RPMI7951 (cell line): ENCODE measurements around the gene MORC3. TPM values are rescaled to one million over a fixed set of nuclear protein-coding genes. Genes with fewer than 3 reads are reported as not detected.
"Not testable (repeated sequence)": the region's sequence is repeated elsewhere in the genome, so short reads cannot be mapped to it uniquely, and the experiment has no call there.

ENCODE experiments used
- DNase-seq: peaks from one replicate; pipeline ENCODE4 v3.0.0-alpha.2; 2012; ENCODE audit warnings: low read depth
- total RNA-seq: library from RNA; depleted of rRNA; stranded (reverse); fragments of >200 nt; shearing (Covaris generic); gene quantifications from 2 replicates; pipeline ENCODE4 v1.2.3, GENCODE V29; 2014

Gene MORC3
- total RNA-seq, 1 experiment from 2014 or later: 29.7 TPM

GRCh38 chr21:36322083-36322424 lies 2.1 kb downstream of the MORC3 start:
- DNase-seq: no peak

GRCh38 chr21:36323032-36323431 lies 3.0 kb downstream of the MORC3 start:
- DNase-seq: peak; percentile 28

GRCh38 chr21:36325373-36326010 lies 5.5 kb downstream of the MORC3 start:
- DNase-seq: peak; percentile 56

- peak; percentile 57 for DNase-seq
Observed at GRCh38 chr21:36330904-36331303, 10.9 kb downstream of the MORC3 start.

GRCh38 chr21:36337099-36337509 lies 17.1 kb downstream of the MORC3 start:
- peak; percentile 19 for DNase-seq

- DNase-seq: no peak
Observed at GRCh38 chr21:36338975-36339374, 19.0 kb downstream of the MORC3 start.

- DNase-seq: not testable (repeated sequence)
Observed at GRCh38 chr21:36342581-36342980, 22.6 kb downstream of the MORC3 start.

GRCh38 chr21:36344931-36345330 lies 24.9 kb downstream of the MORC3 start:
- no peak for DNase-seq

- no peak for DNase-seq
Observed at GRCh38 chr21:36347278-36347961, 27.4 kb downstream of the MORC3 start.

GRCh38 chr21:36347962-36348328 lies 27.9 kb downstream of the MORC3 start:
- no peak for DNase-seq

GRCh38 chr21:36349315-36349714 lies 29.3 kb downstream of the MORC3 start:
- DNase-seq: no peak

- peak; percentile 10 for DNase-seq
Observed at GRCh38 chr21:36350282-36350910, 30.4 kb downstream of the MORC3 start.

- no peak for DNase-seq
Observed at GRCh38 chr21:36354918-36355680, 35.1 kb downstream of the MORC3 start.

GRCh38 chr21:36355868-36356267 lies 35.9 kb downstream of the MORC3 start:
- DNase-seq: no peak

- no peak for DNase-seq
Observed at GRCh38 chr21:36359185-36359584, 39.2 kb downstream of the MORC3 start.

GRCh38 chr21:36369064-36369685 lies 49.2 kb downstream of the MORC3 start:
- no peak for DNase-seq

GRCh38 chr21:36375994-36376393 lies 56.0 kb downstream of the MORC3 start:
- no peak for DNase-seq

GRCh38 chr21:36377391-36377842 lies 57.4 kb downstream of the MORC3 start:
- DNase-seq: no peak

GRCh38 chr21:36379251-36379650 lies 59.3 kb downstream of the MORC3 start:
- no peak for DNase-seq

- peak; percentile 14 for DNase-seq
Observed at GRCh38 chr21:36381841-36382589, 62.0 kb downstream of the MORC3 start.

GRCh38 chr21:36382722-36383121 lies 62.7 kb downstream of the MORC3 start:
- peak; percentile 10 for DNase-seq
